ENCODE measurements around the gene RPTN.

- TF ChIP-seq POLR2A (IDR thresholded peaks at IDR 0.05; ENCODE audit: low read length) = no peak
- no peak for TF ChIP-seq GATA1 (IDR thresholded peaks at IDR 0.05; ENCODE audit: low read depth, low read length)
These were observed 50.8 kb downstream of the RPTN start for GRCh38 chr1:152107984-152108881.

All from erythroblast (primary cell).